ENCODE results near the gene FXYD7. TPM values are rescaled to one million over a fixed set of nuclear protein-coding genes. Genes with fewer than 3 reads are reported as not detected.

FXYD7 gene
- under 1 TPM in 1 of 6 donors, not detected in 5; 0.23 TPM for total RNA-seq
- under 1 TPM in 1 of 2 donors, not detected in 1; 0.61 TPM for polyA plus RNA-seq

- H3K4me1 ChIP-seq, result peaks cover 0 to 11% (median 0%) of the 10 kb centered on the region in 3 donors
- no peaks in the 10 kb centered on the region for H3K27me3 ChIP-seq
- H3K27ac ChIP-seq, result peak within 1 kb of the TSS in 3 of 4 donors; percentile 19 to 58 (median 53)
- WGBS, 2 donors, result 6% methylated on average over 25 to 31 of the region's 31 CpGs
- H3K4me3 ChIP-seq, result peak within 1 kb of the TSS; percentile 0 to 45 (median 27)
- ATAC-seq, result no peak
- no peaks in the 10 kb centered on the region for H3K36me3 ChIP-seq
- peak in 2 of 4 donors; percentile 11 to 14 for TF ChIP-seq CTCF (IDR thresholded peaks at IDR 0.05)
- H3K9me3 ChIP-seq, result no peaks in the 10 kb centered on the region
- intact Hi-C loops (cut with DNase I), result no loop called here
- DNase-seq, result peak in 4 of 6 donors; percentile 32 to 84 (median 58)
- FAIRE-seq, result no peak
Measured at GRCh38 chr19:35143231-35143715, at the start of gene FXYD7. Gene FXYD7, plus strand, starts transcription at chr19:35143255. Its CDS starts 79 bp downstream, at chr19:35143334.

GRCh38 chr19:35093430-35093829 lies 49.6 kb upstream of the FXYD7 start:
- no peaks in the 10 kb centered on the region for H3K27me3 ChIP-seq
- intact Hi-C loops (cut with DNase I), result no loop called here
- H3K36me3 ChIP-seq, result no peaks in the 10 kb centered on the region
- no peak for DNase-seq
- H3K4me1 ChIP-seq, result peaks cover 0 to 2% (median under 1%) of the 10 kb centered on the region in 3 donors
- no peak for TF ChIP-seq CTCF (IDR thresholded peaks at IDR 0.05)
- H3K9me3 ChIP-seq, result no peaks in the 10 kb centered on the region
- no peak overlapping the region for H3K4me3 ChIP-seq
- ATAC-seq, result no peak
- WGBS, 2 donors, result 80% methylated on average over 5 of the region's 5 CpGs
- H3K27ac ChIP-seq, result no peak overlapping the region
- FAIRE-seq, result no peak

- no peak for TF ChIP-seq CTCF (IDR thresholded peaks at IDR 0.05)
- intact Hi-C loops (cut with DNase I), result no loop called here
- ATAC-seq, result no peak
- peak in 1 of 6 donors; percentile 63 for DNase-seq
- FAIRE-seq, result no peak
- Histone ChIP-seq H3K4me3 (no peak overlapping the region), H3K4me1 (peaks cover 0 to 8% (median 5%) of the 10 kb centered on the region in 3 donors), H3K27ac (no peak overlapping the region), H3K27me3 (no peaks in the 10 kb centered on the region), H3K36me3 (no peaks in the 10 kb centered on the region), H3K9me3 (no peaks in the 10 kb centered on the region)
- 91 to 93% methylated on average over 11 of the region's 11 CpGs for WGBS, 2 donors
Measured at GRCh38 chr19:35093941-35094647, 49.0 kb upstream of the FXYD7 start.

GRCh38 chr19:35094656-35095055 lies 48.4 kb upstream of the FXYD7 start:
- WGBS, 2 donors, result 88 to 91% methylated on average over 4 of the region's 4 CpGs
- DNase-seq, result no peak
- H3K4me3 ChIP-seq, result no peak overlapping the region
- TF ChIP-seq CTCF (IDR thresholded peaks at IDR 0.05), result no peak
- no peaks in the 10 kb centered on the region for H3K27me3 ChIP-seq
- H3K4me1 ChIP-seq, result peaks cover 0 to 8% (median 5%) of the 10 kb centered on the region in 3 donors
- no peaks in the 10 kb centered on the region for H3K9me3 ChIP-seq
- H3K36me3 ChIP-seq, result no peaks in the 10 kb centered on the region
- ATAC-seq, result no peak
- FAIRE-seq, result no peak
- H3K27ac ChIP-seq, result no peak overlapping the region
- intact Hi-C loops (cut with DNase I), result no loop called here
